Measurements from ENCODE around the gene SLC6A19. TPM values are rescaled to one million over a fixed set of nuclear protein-coding genes. Genes with fewer than 3 reads are reported as not detected.

SLC6A19 gene
- total and polyA plus RNA-seq, 2 of the 13 experiments (the other 11 are each of a cell fraction or from before 2014, with no cell fraction given): 0.02 TPM; not detected in 1

GRCh38 chr5:1172007-1172581 is 29.3 kb upstream of the SLC6A19 start:
- ATAC-seq (no peak), DNase-seq (ENCODE audit: low spot score) (no peak), FAIRE-seq (no peak)
- no peak overlapping the region for H3K4me3 ChIP-seq (replicated peaks in 1 of 3; ENCODE audit: insufficient read depth in 1 of 3, low read depth in 2 of 3, low read length in 3 of 3)
- peaks cover 36% of the 10 kb centered on the region for H3K4me1 ChIP-seq (ENCODE audit: insufficient read depth, low read length)
- H2AFZ ChIP-seq (ENCODE audit: low read length): no peak overlapping the region
- H3K36me3 ChIP-seq (replicated peaks in 1 of 2; ENCODE audit: control insufficient read depth in 1 of 2, insufficient read depth in 2 of 2, low read length in 2 of 2): no peaks in the 10 kb centered on the region
- TF ChIP-seq, protein P1, sequence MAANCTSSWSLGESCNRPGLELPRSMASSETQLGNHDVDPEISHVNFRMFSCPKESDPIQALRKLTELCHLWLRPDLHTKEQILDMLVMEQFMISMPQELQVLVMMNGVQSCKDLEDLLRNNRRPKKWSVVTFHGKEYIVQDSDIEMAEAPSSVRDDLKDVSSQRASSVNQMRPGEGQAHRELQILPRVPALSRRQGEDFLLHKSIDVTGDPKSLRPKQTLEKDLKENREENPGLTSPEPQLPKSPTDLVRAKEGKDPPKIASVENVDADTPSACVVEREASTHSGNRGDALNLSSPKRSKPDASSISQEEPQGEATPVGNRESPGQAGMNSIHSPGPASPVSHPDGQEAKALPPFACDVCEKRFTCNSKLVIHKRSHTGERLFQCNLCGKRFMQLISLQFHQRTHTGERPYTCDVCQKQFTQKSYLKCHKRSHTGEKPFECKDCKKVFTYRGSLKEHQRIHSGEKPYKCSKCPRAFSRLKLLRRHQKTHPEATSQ (CRISPR knock-in tag; IDR thresholded peaks at IDR 0.05; ENCODE audit: borderline replicate concordance): no peak
- TF ChIP-seq NCOA2 (CRISPR knock-in tag; IDR thresholded peaks at IDR 0.05) (no peak), SMAD9 (CRISPR knock-in tag; IDR thresholded peaks at IDR 0.05) (no peak), ZFP36L1 (CRISPR knock-in tag; IDR thresholded peaks at IDR 0.05) (no peak), ZNF749 (CRISPR knock-in tag; IDR thresholded peaks at IDR 0.05; ENCODE audit: borderline replicate concordance) (no peak)
- TF ChIP-seq, protein P2, sequence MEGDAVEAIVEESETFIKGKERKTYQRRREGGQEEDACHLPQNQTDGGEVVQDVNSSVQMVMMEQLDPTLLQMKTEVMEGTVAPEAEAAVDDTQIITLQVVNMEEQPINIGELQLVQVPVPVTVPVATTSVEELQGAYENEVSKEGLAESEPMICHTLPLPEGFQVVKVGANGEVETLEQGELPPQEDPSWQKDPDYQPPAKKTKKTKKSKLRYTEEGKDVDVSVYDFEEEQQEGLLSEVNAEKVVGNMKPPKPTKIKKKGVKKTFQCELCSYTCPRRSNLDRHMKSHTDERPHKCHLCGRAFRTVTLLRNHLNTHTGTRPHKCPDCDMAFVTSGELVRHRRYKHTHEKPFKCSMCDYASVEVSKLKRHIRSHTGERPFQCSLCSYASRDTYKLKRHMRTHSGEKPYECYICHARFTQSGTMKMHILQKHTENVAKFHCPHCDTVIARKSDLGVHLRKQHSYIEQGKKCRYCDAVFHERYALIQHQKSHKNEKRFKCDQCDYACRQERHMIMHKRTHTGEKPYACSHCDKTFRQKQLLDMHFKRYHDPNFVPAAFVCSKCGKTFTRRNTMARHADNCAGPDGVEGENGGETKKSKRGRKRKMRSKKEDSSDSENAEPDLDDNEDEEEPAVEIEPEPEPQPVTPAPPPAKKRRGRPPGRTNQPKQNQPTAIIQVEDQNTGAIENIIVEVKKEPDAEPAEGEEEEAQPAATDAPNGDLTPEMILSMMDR (CRISPR knock-in tag; IDR thresholded peaks at IDR 0.05): no peak
- no peaks in the 10 kb centered on the region for H3K9me3 ChIP-seq (ENCODE audit: low read length)
- ChIA-PET CTCF (ENCODE audit: low intra/inter-chr PET ratio, low total read pairs) (no interaction called here), POLR2A (interaction anchor here (1.2 to 3.6 kb wide), 3 partner anchors 11 to 66 kb away, joined by 11 to 47 read pairs (median 30); no protein-coding TSS in a partner anchor)
- peaks cover 0 to 18% of the 10 kb centered on the region in 2 experiments; a peak in 3 of 5 replicates for H3K27me3 ChIP-seq (ENCODE audit: control insufficient read depth in 1 of 2, insufficient read depth in 2 of 2, low read length in 2 of 2)
- WGBS (ENCODE audit: low lambda C conversion rate): 68% methylated on average over 15 of the region's 20 CpGs
- intact Hi-C loops (cut with micrococcal nuclease; ENCODE audit: unreplicated experiment): no loop called here
- H3K4me2 ChIP-seq (ENCODE audit: low read depth, low read length): no peak overlapping the region
- no peaks in the 10 kb centered on the region for H3K79me2 ChIP-seq (ENCODE audit: insufficient read depth, low read length)
- H3K9ac ChIP-seq (ENCODE audit: insufficient read depth, low read depth, low read length): no peak overlapping the region
- H4K20me1 ChIP-seq (ENCODE audit: insufficient read depth, low read length): no peaks in the 10 kb centered on the region
- in situ Hi-C loops (cut with HindIII; ENCODE audit: extremely low pct_ligation_motif_present, low pct_unique_long_range_greater_than_20kb): loop anchor here (5.0 to 10.0 kb wide), 2 partner anchors 65 to 473 kb away; no protein-coding TSS in a partner anchor
- no peak overlapping the region for H3K27ac ChIP-seq (ENCODE audit: extremely low read length, insufficient read depth, low read length)
- BruUV-seq (replicated peaks): no TSS peak

All from HepG2 (cell line).